GM23248 (cell line): ENCODE data around the gene FUT7.

Source experiments
- EZH2 ChIP-seq: fragments of 200-600 bp; sonication (generic); IDR thresholded peaks from 2 replicates; pipeline ENCODE4 v1.6.1; 2018; ENCODE audit warnings: antibody characterized with exemption, mild to moderate bottlenecking; ENCODE audit not compliant: insufficient read depth, poor library complexity, severe bottlenecking
- EZH2phosphoT487 ChIP-seq: fragments of 200-600 bp; sonication (generic); IDR thresholded peaks from 2 replicates; pipeline ENCODE4 v1.6.1; 2018; ENCODE audit warnings: antibody characterized with exemption, moderate library complexity, mild to moderate bottlenecking, low read depth; ENCODE audit not compliant: insufficient read depth

GRCh38 chr9:137017071-137017470, 14.8 kb downstream of the FUT7 start:
- TF ChIP-seq EZH2 (no peak), EZH2phosphoT487 (no peak)
